T-cell (primary cell): ENCODE data around the gene SRD5A3. TPM values are rescaled to one million over a fixed set of nuclear protein-coding genes. Genes with fewer than 3 reads are reported as not detected.

ENCODE experiments used
- ATAC-seq, 4 experiments: fragments of 200-7000 bp in 3 of 4; fragments of 150-1000 bp in 1 of 4; cut with Tn5 transposase; replicated peaks in 1 of 4; 1 replicate in 3 of 4; 2 replicates in 1 of 4; pipeline ENCODE4 v1.10.0; 2021; ENCODE audit warnings: moderate library complexity in 3 of 4, mild to moderate bottlenecking in 2 of 4, moderate number of reproducible peaks in 1 of 4
- CTCF ChIA-PET, 2 donors: fragments of 300-600 bp; sonication (Branson Sonifier 250); formaldehyde crosslinking; loops; one replicate each; lab custom pipeline; 2022; ENCODE audit warnings: antibody characterized with exemption in 2 of 2; lab: Charles Lee
- POLR2A ChIA-PET, 2 donors: fragments of 300-600 bp; sonication (Branson Sonifier 250); formaldehyde crosslinking; loops; one replicate each; lab custom pipeline; 2022; ENCODE audit warnings: antibody characterized with exemption in 2 of 2; lab: Charles Lee
- DNase-seq, 35 experiments: peaks; one replicate each; pipeline versions ENCODE4 v3.0.0 to v3.0.0-alpha.2; 2013 to 2023
- H3K27ac ChIP-seq: one replicate; pipeline ENCODE4 v1.5.1; 2013; ENCODE audit warnings: low read length
- H3K27me3 ChIP-seq, 2 experiments: replicated peaks in 1 of 2; 1 replicate in 1 of 2; 2 replicates in 1 of 2; pipeline versions ENCODE4 v1.6.1 to v1.7.0; 2013; ENCODE audit warnings: low read length in 1 of 2, mixed read lengths in 1 of 2; ENCODE audit not compliant: control insufficient read depth in 2 of 2, insufficient read depth in 2 of 2; ENCODE audit errors: extremely low read depth in 1 of 2
- H3K36me3 ChIP-seq, 2 donors: 1 replicate in 1 of 2; 2 replicates in 1 of 2; pipeline versions ENCODE4 v1.6.1 to v1.7.0; 2013; ENCODE audit warnings: low read length in 1 of 2; ENCODE audit not compliant: control insufficient read depth in 2 of 2, insufficient read depth in 1 of 2; ENCODE audit errors: extremely low read depth in 1 of 2
- H3K4me1 ChIP-seq, 2 experiments: 1 replicate in 1 of 2; 2 replicates in 1 of 2; pipeline versions ENCODE4 v1.6.1 to v1.7.0; 2013; ENCODE audit warnings: low read length in 2 of 2, mixed read lengths in 1 of 2; ENCODE audit not compliant: insufficient read depth in 2 of 2, control insufficient read depth in 1 of 2; ENCODE audit errors: extremely low read depth in 1 of 2
- H3K4me3 ChIP-seq, 2 donors: 1 replicate in 1 of 2; 2 replicates in 1 of 2; pipeline versions ENCODE4 v1.5.1 to v1.7.0; 2013; ENCODE audit warnings: mild to moderate bottlenecking in 2 of 2, low read length in 1 of 2, moderate library complexity in 1 of 2; ENCODE audit not compliant: control insufficient read depth in 1 of 2; ENCODE audit errors: extremely low read depth in 1 of 2
- H3K9me3 ChIP-seq: 2 replicates; pipeline ENCODE4 v1.7.0; 2013
- H3K27ac Mint-ChIP-seq, 2 donors: one replicate each; pipeline ENCODE4 v1.8.0; 2020 to 2021; ENCODE audit warnings: mild to moderate bottlenecking in 2 of 2, mixed read lengths in 2 of 2
- H3K27me3 Mint-ChIP-seq, 2 donors: one replicate each; pipeline ENCODE4 v1.8.0; 2021 to 2022; ENCODE audit warnings: mixed read lengths in 2 of 2
- H3K36me3 Mint-ChIP-seq: one replicate; pipeline ENCODE4 v1.8.0; 2021; ENCODE audit warnings: mixed read lengths
- H3K4me1 Mint-ChIP-seq, 3 donors: one replicate each; pipeline ENCODE4 v1.8.0; 2020 to 2022; ENCODE audit warnings: mixed read lengths in 3 of 3, mild to moderate bottlenecking in 1 of 3
- H3K4me3 Mint-ChIP-seq, 3 donors: one replicate each; pipeline ENCODE4 v1.8.0; 2020 to 2022; ENCODE audit warnings: mild to moderate bottlenecking in 3 of 3, mixed read lengths in 3 of 3, moderate library complexity in 3 of 3
- H3K9me3 Mint-ChIP-seq, 3 donors: one replicate each; pipeline ENCODE4 v1.8.0; 2020 to 2022; ENCODE audit warnings: mixed read lengths in 3 of 3
- WGBS: methylation state at CpG from one replicate; pipeline ENCODE4 v1.1.5; 2013; ENCODE audit warnings: missing lambda C conversion rate; ENCODE audit not compliant: insufficient coverage; 5-methylcytosine and 5-hydroxymethylcytosine counted together
- total RNA-seq, 35 experiments: library from RNA in 6 of 35; stranded (reverse) in 6 of 35; fragments of 120-200 nt in 1 of 35; gene quantifications; one replicate each; pipeline versions ENCODE4 v1.2.1 to v1.2.4 and lab custom pipeline; 2013 to 2026

SRD5A3 gene
- total RNA-seq = 1 to 10 TPM; 3.6 to 6.8 (median 4.1) TPM
- 4.6 TPM for total RNA-seq (2013)
- total RNA-seq (lab: John Stamatoyannopoulos, UW) = 0.38 to 5.8 (median 1.8) reads per million in 29 experiments

DNA sequence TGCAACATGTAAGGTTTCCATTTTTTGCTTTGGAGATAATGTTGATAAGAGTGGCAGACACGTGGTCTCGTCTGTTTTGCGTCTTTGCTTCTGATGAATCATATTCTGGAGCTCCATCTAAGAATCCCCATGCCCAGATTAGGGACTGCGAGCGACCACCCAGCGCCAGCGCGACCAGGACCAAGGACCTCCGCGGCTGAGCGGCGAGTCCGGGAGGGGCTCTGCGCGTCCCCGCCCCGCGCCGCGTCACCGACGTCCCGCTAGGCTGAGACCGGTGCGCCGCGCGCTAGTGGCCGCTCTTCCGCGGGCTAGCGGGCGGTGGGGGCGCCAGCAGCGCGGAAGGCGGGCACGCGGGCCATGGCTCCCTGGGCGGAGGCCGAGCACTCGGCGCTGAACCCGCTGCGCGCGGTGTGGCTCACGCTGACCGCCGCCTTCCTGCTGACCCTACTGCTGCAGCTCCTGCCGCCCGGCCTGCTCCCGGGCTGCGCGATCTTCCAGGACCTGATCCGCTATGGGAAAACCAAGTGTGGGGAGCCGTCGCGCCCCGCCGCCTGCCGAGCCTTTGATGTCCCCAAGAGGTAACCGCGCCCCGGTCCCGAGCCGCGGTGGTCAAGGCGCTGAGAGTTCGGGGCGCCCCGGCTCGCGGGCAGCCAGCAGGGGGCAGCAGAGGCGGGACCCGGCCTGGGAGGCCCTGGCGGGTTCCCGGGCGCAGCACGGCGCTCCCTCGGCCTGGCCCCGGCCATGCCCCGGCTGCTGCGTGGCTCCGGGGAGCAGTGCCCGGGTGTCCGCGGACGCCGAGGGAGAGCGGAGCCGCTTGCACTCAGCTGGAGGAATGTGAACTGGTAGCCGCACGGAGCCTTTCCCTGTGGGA is at the start of gene SRD5A3:
TSS of gene SRD5A3 (plus strand) at position 263 of the 871 bp plus-strand sequence. CDS start at position 358, 95 bp downstream.
- WGBS = 0% methylated on average over 95 of the region's 95 CpGs
- Mint-ChIP-seq H3K4me1 (peaks cover 10 to 19% (median 16%) of the 10 kb centered on the region in 3 donors), H3K36me3 (no peaks in the 10 kb centered on the region), H3K9me3 (no peaks in the 10 kb centered on the region), H3K4me3 (peak within 1 kb of the TSS; percentile 76 to 89 (median 85)), H3K27me3 (no peaks in the 10 kb centered on the region), H3K27ac (peak within 1 kb of the TSS; percentile 81 to 85)
- peak within 1 kb of the TSS; percentile 67 to 72 for H3K4me3 ChIP-seq
- peak; percentile 13 to 84 (median 65) for DNase-seq
- H3K27me3 ChIP-seq = no peaks in the 10 kb centered on the region
- ChIA-PET CTCF (interaction anchor here (0.5 to 2.0 kb wide), 46 partner anchors 9 to 1632 kb away, joined by 3 to 26 read pairs (median 3); partner anchors contain the start of genes TMEM165 (in 2 of the 2) and CEP135 (in 1 of the 2)), POLR2A (interaction anchor here (0.5 to 0.8 kb wide), 3 partner anchors 43 to 399 kb away, joined by 3 to 4 read pairs (median 3); no protein-coding TSS in a partner anchor)
- H3K36me3 ChIP-seq = no peaks in the 10 kb centered on the region
- peak within 1 kb of the TSS; percentile 54 for H3K27ac ChIP-seq
- peak; percentile 91 to 94 (median 92) for ATAC-seq
- H3K9me3 ChIP-seq = no peaks in the 10 kb centered on the region
- H3K4me1 ChIP-seq = peaks cover 0 to 11% of the 10 kb centered on the region in 2 experiments

DNA sequence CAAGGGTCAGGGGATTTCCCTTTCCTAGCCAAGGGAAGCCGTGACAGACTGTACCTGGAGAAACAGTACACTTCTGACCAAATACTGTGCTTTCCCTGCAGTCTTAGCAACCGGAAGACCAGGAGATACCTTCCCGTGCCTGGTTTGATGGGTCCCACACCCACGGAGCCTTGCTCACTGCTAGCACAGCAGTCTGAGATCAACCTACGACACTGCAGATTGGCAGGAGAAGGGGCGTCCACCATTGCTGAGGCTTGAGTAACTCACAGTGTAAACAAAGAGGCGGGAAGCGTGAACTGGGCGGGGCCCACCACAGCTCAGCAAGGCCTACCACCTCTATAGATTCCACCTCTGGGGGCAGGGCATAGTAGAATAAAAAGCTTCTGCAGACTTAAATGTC is 48.7 kb upstream of the SRD5A3 start:
- no peaks in the 10 kb centered on the region for H3K36me3 ChIP-seq
- ChIA-PET CTCF (no interaction called here), POLR2A (no interaction called here)
- Mint-ChIP-seq H3K4me3 (no peak overlapping the region), H3K27me3 (peaks cover 5 to 31% of the 10 kb centered on the region in 2 donors), H3K9me3 (peaks cover 0 to 7% (median 0%) of the 10 kb centered on the region in 3 donors), H3K27ac (no peak overlapping the region), H3K4me1 (no peaks in the 10 kb centered on the region), H3K36me3 (no peaks in the 10 kb centered on the region)
- WGBS = 81% methylated on average over 5 of the region's 9 CpGs
- peaks cover 0 to 2% of the 10 kb centered on the region in 2 experiments for H3K4me1 ChIP-seq
- no peak overlapping the region for H3K27ac ChIP-seq
- no peaks in the 10 kb centered on the region for H3K9me3 ChIP-seq
- H3K4me3 ChIP-seq = no peak overlapping the region
- ATAC-seq = no peak
- DNase-seq = no peak
- peaks cover 0 to 10% of the 10 kb centered on the region in 2 experiments for H3K27me3 ChIP-seq

- no peaks in the 10 kb centered on the region for H3K36me3 Mint-ChIP-seq
- no peaks in the 10 kb centered on the region for H3K9me3 ChIP-seq
- H3K27me3 ChIP-seq = peaks cover 0 to 3% of the 10 kb centered on the region in 2 experiments
- H3K27ac Mint-ChIP-seq = no peak overlapping the region
- H3K9me3 Mint-ChIP-seq = peaks cover 0 to 4% (median 0%) of the 10 kb centered on the region in 3 donors
- ATAC-seq = no peak
- CTCF ChIA-PET = interaction anchor here in 1 of 2 donors (1.1 kb wide), 1 partner anchor 9 kb away, joined by 3 read pairs; no protein-coding TSS in a partner anchor
- peaks cover 2 to 18% of the 10 kb centered on the region in 2 donors for H3K27me3 Mint-ChIP-seq
- 100% methylated on average over 2 of the region's 3 CpGs for WGBS
- no peak overlapping the region for H3K4me3 Mint-ChIP-seq
- no peak overlapping the region for H3K27ac ChIP-seq
- no peaks in the 10 kb centered on the region for H3K4me1 Mint-ChIP-seq
- H3K4me3 ChIP-seq = no peak overlapping the region
- H3K4me1 ChIP-seq = no peaks in the 10 kb centered on the region
- H3K36me3 ChIP-seq = no peaks in the 10 kb centered on the region
- POLR2A ChIA-PET = no interaction called here
- no peak for DNase-seq
Measured at GRCh38 chr4:55303760-55304165, 42.3 kb upstream of the SRD5A3 start.

- Histone ChIP-seq H3K27ac (no peak overlapping the region), H3K9me3 (no peaks in the 10 kb centered on the region), H3K27me3 (peaks cover 0 to 3% of the 10 kb centered on the region in 2 experiments), H3K36me3 (no peaks in the 10 kb centered on the region), H3K4me3 (no peak overlapping the region), H3K4me1 (no peaks in the 10 kb centered on the region)
- Mint-ChIP-seq H3K9me3 (peaks cover 0 to 4% (median 0%) of the 10 kb centered on the region in 3 donors), H3K36me3 (no peaks in the 10 kb centered on the region), H3K4me1 (no peaks in the 10 kb centered on the region), H3K4me3 (no peak overlapping the region), H3K27ac (no peak overlapping the region), H3K27me3 (peaks cover 2 to 14% of the 10 kb centered on the region in 2 donors)
- ChIA-PET CTCF (interaction anchor here (0.8 to 1.1 kb wide), 2 partner anchors 8 to 9 kb away, joined by 3 read pairs; no protein-coding TSS in a partner anchor), POLR2A (no interaction called here)
- WGBS = 20% methylated on average over 1 of the region's 3 CpGs
- ATAC-seq (no peak), DNase-seq (no peak)
Measured at GRCh38 chr4:55304303-55304702, 41.7 kb upstream of the SRD5A3 start.

DNA sequence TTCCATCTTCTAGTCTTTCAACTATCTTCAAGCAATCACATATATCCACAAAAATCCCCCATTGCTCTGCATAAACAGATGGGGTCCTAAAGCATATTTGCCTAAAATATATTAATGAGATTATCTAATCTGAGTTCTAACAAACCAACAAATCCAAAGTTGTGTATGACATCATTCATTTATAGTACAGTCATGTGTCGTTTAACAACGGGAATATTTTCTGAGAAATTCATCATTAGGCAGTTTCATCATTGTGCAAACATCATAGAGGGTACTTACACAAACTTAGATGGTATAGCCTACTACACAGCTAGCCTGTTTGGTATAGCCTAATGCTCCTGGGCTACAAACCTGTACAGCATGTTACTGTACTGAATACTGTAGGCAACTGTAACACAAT is 38.0 kb upstream of the SRD5A3 start:
- Histone ChIP-seq H3K4me3 (no peak overlapping the region), H3K27ac (no peak overlapping the region), H3K36me3 (no peaks in the 10 kb centered on the region), H3K4me1 (no peaks in the 10 kb centered on the region), H3K9me3 (no peaks in the 10 kb centered on the region), H3K27me3 (peaks cover 0 to 3% of the 10 kb centered on the region in 2 experiments)
- Mint-ChIP-seq H3K9me3 (no peaks in the 10 kb centered on the region), H3K27ac (no peak overlapping the region), H3K4me3 (no peak overlapping the region), H3K36me3 (no peaks in the 10 kb centered on the region), H3K4me1 (no peaks in the 10 kb centered on the region), H3K27me3 (peaks cover 2 to 7% of the 10 kb centered on the region in 2 donors)
- no CpG with 5 or more reads among the region's 2 CpGs for WGBS
- ChIA-PET CTCF (no interaction called here), POLR2A (interaction anchor here in 1 of 2 donors (0.6 kb wide), 1 partner anchor 644 kb away, joined by 3 read pairs; no protein-coding TSS in a partner anchor)
- DNase-seq (no peak), ATAC-seq (no peak)

GRCh38 chr4:55311792-55312488 is 34.1 kb upstream of the SRD5A3 start:
- Histone ChIP-seq H3K4me3 (no peak overlapping the region), H3K27ac (no peak overlapping the region), H3K36me3 (no peaks in the 10 kb centered on the region), H3K9me3 (no peaks in the 10 kb centered on the region), H3K4me1 (no peaks in the 10 kb centered on the region), H3K27me3 (no peaks in the 10 kb centered on the region)
- ATAC-seq (no peak), DNase-seq (peak in 3 of 35 experiments; percentile 3 to 8 (median 3))
- H3K36me3 Mint-ChIP-seq = no peaks in the 10 kb centered on the region
- ChIA-PET POLR2A (no interaction called here), CTCF (interaction anchor here (0.6 to 2.0 kb wide), 10 partner anchors 7 to 977 kb away, joined by 3 to 5 read pairs (median 3); partner anchors contain the start of gene SRD5A3 (in 1 of the 2))
- H3K4me3 Mint-ChIP-seq = no peak overlapping the region
- peaks cover 0 to 4% of the 10 kb centered on the region in 2 donors for H3K27me3 Mint-ChIP-seq
- no peaks in the 10 kb centered on the region for H3K4me1 Mint-ChIP-seq
- no peak overlapping the region for H3K27ac Mint-ChIP-seq
- no peaks in the 10 kb centered on the region for H3K9me3 Mint-ChIP-seq
- no CpG with 5 or more reads among the region's 5 CpGs for WGBS
